Measurements from ENCODE around the gene CPED1.

The CPED1 gene

DNA sequence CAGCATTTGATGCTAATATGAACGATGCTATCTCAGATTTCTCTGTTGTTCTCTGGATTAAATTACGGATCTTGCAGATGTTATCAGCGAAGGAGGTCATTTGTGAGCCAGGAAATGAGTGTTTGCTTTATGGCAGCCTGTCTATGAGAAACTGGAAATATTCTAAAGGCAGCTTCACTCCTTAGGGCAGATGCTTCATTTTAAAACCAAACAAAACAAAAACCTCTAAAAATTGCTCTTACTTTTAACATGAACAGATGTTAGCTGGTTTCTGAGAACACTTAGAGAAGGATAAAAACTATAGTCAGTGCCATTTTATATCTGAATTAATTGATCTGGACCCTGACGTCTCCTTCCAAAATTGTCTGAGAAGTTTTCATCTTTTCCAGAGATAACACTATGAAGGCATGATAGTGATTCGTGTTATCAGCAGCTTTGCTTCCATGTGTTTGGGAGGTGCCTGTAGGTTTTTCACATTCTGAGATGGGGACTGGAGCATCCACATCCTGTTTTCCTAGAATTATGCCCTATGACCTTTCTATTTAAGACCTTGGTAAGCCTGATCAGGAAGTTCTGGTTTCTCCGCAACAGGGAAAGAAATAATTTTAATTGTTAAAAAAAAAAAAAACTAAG lies 53.1 kb downstream of the CPED1 start:
- Histone ChIP-seq H3K36me3 (ENCODE audit: control insufficient read depth, insufficient read depth, low read length) (no peaks in the 10 kb centered on the region), H3K4me1 (ENCODE audit: control insufficient read depth, insufficient read depth, low read length) (no peaks in the 10 kb centered on the region), H3K9ac (ENCODE audit: low read length) (no peak overlapping the region), H3K4me3 (ENCODE audit: low read length) (no peak overlapping the region), H3K9me3 (ENCODE audit: control insufficient read depth, low read length) (no peaks in the 10 kb centered on the region), H3K27me3 (ENCODE audit: control insufficient read depth, insufficient read depth, low read length) (no peaks in the 10 kb centered on the region)

DNA sequence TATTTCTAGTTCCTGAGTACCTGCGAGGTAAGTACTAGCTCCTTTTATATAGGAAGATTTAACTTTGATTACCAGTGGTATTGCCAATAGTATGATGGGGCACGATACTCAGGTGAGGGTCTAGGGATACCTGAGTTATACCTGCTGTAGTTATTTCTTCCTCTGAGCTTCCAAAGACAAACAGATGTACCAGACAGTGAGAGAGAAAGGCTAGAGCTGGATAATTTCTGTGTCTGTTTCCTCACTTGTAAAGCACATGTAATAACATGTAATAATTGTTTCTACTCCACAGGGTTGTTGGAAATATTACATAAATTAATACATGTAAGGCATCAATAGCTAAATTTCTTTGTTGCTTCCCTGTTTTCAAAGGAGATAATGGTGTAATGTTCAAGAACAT lies 53.7 kb downstream of the CPED1 start:
- no peaks in the 10 kb centered on the region for H3K36me3 ChIP-seq (ENCODE audit: control insufficient read depth, insufficient read depth, low read length)
- H3K9me3 ChIP-seq (ENCODE audit: control insufficient read depth, low read length), result no peaks in the 10 kb centered on the region
- no peaks in the 10 kb centered on the region for H3K4me1 ChIP-seq (ENCODE audit: control insufficient read depth, insufficient read depth, low read length)
- H3K4me3 ChIP-seq (ENCODE audit: low read length), result no peak overlapping the region
- no peak overlapping the region for H3K9ac ChIP-seq (ENCODE audit: low read length)
- no peaks in the 10 kb centered on the region for H3K27me3 ChIP-seq (ENCODE audit: control insufficient read depth, insufficient read depth, low read length)

DNA sequence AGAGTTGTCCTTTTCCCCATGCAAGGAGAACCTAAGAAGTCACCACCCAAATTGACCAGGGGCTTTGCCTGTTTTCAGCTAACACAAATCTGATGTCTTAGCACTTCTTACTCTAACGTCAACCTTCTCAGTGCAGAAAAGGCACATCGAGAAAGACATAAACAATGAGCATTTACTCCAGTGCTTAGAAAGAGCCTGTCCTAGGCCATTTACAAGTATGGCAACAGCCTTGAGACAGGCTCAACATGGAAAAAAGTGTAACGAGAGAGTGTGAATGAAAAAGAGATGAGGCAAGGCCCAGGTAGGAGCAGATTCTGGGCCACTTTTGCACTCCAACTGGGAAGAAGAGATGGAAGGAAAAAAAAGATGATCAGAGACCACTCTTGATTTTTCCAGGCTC lies 54.4 kb downstream of the CPED1 start:
- no peaks in the 10 kb centered on the region for H3K4me1 ChIP-seq (ENCODE audit: control insufficient read depth, insufficient read depth, low read length)
- H3K9ac ChIP-seq (ENCODE audit: low read length), result no peak overlapping the region
- H3K36me3 ChIP-seq (ENCODE audit: control insufficient read depth, insufficient read depth, low read length), result no peaks in the 10 kb centered on the region
- H3K9me3 ChIP-seq (ENCODE audit: control insufficient read depth, low read length), result no peaks in the 10 kb centered on the region
- no peaks in the 10 kb centered on the region for H3K27me3 ChIP-seq (ENCODE audit: control insufficient read depth, insufficient read depth, low read length)
- H3K4me3 ChIP-seq (ENCODE audit: low read length), result no peak overlapping the region

DNA sequence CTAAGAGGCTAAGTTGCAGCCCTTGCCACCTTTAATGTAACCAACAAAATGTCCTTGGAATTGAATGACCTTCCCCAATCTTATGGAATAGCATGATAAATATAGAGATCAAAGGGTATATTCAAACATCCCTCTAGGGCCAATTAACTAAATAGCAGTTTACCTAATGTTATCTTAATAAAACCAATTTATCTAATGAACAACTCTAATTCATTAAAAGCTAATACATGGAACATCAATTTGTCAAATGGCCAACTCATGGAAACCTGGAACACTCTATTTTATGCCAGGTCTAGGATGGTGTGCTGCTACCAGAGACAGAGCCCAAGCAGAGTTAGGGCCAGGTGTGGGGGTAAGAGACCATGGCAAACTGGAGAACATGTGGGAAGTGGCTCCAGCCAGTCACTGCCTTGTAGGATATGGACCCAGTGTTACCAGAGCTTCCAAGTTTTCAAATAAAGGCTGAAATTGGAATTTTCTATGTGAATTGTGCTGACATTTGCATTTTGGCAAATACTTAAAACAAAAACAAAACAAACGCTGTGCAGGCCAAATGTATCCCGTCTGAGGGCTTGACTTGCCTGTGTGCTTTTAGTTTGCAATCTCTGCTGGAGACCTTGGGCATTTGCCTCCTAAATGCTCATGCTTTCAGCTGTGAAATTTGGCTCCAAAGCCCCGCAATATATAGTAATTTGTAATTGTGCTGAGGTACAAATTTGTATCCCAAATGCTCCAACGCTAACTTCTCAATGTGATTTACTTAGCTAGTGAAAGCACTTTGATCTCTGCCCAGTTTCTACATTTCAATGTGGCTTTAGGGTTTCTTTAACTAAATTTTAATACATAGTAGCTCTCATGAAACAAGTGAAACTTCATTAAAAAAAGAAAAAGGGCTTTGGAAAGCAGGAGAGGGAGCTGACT lies 55.1 kb downstream of the CPED1 start:
- Histone ChIP-seq H3K9ac (ENCODE audit: low read length) (no peak overlapping the region), H3K27me3 (ENCODE audit: control insufficient read depth, insufficient read depth, low read length) (no peaks in the 10 kb centered on the region), H3K36me3 (ENCODE audit: control insufficient read depth, insufficient read depth, low read length) (no peaks in the 10 kb centered on the region), H3K9me3 (ENCODE audit: control insufficient read depth, low read length) (no peaks in the 10 kb centered on the region), H3K4me3 (ENCODE audit: low read length) (no peak overlapping the region), H3K4me1 (ENCODE audit: control insufficient read depth, insufficient read depth, low read length) (no peaks in the 10 kb centered on the region)

DNA sequence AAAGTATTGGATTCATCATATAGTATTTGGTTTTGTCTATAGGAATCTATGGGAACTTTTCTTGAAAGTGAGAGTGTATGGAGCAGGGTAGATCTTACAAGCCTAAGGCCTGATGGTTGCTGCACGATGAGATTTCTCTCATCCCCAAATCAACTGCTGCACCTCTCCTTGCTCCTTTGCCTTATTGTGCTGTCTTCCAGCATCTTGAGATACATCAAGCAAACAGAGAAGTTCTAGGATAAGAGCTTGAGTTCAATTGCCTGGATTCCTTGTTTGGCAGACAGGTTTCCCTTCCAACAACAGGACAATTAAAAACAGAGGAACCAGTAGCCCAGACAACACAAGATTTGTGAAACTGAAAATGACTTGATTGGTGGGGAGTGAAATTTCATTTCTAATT lies 56.6 kb downstream of the CPED1 start:
- H3K36me3 ChIP-seq (ENCODE audit: control insufficient read depth, insufficient read depth, low read length), result no peaks in the 10 kb centered on the region
- no peaks in the 10 kb centered on the region for H3K4me1 ChIP-seq (ENCODE audit: control insufficient read depth, insufficient read depth, low read length)

DNA sequence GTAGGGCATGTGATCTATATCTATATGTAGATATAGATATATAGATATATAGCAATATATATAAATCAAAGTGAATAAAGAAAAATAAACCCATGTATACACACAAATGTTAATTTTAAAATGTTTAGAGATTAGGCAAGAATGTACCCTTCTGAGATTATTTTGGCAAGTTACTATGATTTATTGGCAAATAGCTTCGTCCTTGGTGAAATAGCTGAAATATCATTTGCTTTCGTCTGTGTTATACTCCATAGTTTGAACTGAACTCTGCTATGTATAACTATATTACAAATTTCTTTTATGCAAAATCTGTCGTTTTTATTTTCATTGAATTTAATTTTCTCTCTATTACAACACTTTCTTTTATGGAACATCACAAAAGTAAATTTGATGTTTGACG lies 57.5 kb downstream of the CPED1 start:
- H3K36me3 ChIP-seq (ENCODE audit: control insufficient read depth, insufficient read depth, low read length), result no peaks in the 10 kb centered on the region

More for the DNA sequence above, 56.6 kb downstream of the CPED1 start:
- no peaks in the 10 kb centered on the region for H3K27me3 ChIP-seq (ENCODE audit: control insufficient read depth, insufficient read depth, low read length)
- H3K9ac ChIP-seq (ENCODE audit: low read length), result no peak overlapping the region
- no peaks in the 10 kb centered on the region for H3K9me3 ChIP-seq (ENCODE audit: control insufficient read depth, low read length)
- no peak overlapping the region for H3K4me3 ChIP-seq (ENCODE audit: low read length)

DNA sequence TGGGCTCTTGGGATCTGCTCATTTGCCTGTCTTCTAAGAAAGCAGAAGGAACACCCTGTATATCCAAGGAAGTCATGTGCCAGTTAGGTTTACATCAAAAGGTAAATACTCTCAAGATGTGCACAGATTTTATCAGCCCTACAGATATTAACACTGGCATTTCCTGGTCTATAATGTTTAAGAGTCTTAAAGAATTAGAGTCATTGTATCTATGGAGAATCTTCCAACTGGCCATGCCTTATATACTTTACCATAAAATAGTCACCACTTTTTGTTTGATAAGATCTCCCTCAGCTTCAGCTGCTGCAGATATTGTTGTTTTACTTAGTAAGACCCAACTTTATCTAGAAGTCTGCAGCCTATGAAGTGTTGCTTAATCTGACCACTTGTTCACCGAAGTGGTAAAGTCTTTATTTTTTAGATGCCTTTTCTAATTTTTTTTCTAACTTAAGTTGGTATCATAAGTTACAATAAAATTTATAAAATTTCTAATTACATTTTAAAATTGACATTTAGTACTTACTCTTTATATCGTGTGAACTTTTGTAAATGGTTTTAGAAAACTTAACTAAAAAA lies 58.5 kb downstream of the CPED1 start:
- no peak overlapping the region for H3K9ac ChIP-seq (ENCODE audit: low read length)
- no peaks in the 10 kb centered on the region for H3K27me3 ChIP-seq (ENCODE audit: control insufficient read depth, insufficient read depth, low read length)
- H3K36me3 ChIP-seq (ENCODE audit: control insufficient read depth, insufficient read depth, low read length), result no peaks in the 10 kb centered on the region
- H3K9me3 ChIP-seq (ENCODE audit: control insufficient read depth, low read length), result no peaks in the 10 kb centered on the region
- H3K4me3 ChIP-seq (ENCODE audit: low read length), result no peak overlapping the region
- H3K4me1 ChIP-seq (ENCODE audit: control insufficient read depth, insufficient read depth, low read length), result no peaks in the 10 kb centered on the region

More for the DNA sequence above, 57.5 kb downstream of the CPED1 start:
- Histone ChIP-seq H3K9me3 (ENCODE audit: control insufficient read depth, low read length) (no peaks in the 10 kb centered on the region), H3K4me3 (ENCODE audit: low read length) (no peak overlapping the region), H3K9ac (ENCODE audit: low read length) (no peak overlapping the region), H3K4me1 (ENCODE audit: control insufficient read depth, insufficient read depth, low read length) (no peaks in the 10 kb centered on the region), H3K27me3 (ENCODE audit: control insufficient read depth, insufficient read depth, low read length) (no peaks in the 10 kb centered on the region)

DNA sequence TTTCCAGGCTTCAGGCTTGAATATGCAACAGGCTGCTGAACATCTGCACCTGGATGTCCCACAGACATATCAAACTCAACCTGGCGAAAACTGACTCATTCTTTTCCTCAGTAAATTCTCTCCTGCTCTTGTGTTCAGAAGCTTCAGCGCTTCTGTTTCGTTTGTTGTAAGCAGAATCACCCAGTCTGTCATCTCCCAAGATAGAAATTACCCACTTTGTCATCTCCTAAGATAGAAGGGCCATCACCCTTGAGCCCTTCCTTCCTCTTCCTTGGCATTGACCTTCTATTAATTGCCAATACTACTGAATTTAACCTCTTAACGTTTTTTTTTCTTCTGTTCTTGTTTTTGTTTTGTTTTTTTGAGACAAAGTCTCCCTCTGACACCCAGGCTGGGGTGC lies 59.7 kb downstream of the CPED1 start:
- Histone ChIP-seq H3K9ac (ENCODE audit: low read length) (no peak overlapping the region), H3K27me3 (ENCODE audit: control insufficient read depth, insufficient read depth, low read length) (no peaks in the 10 kb centered on the region), H3K36me3 (ENCODE audit: control insufficient read depth, insufficient read depth, low read length) (no peaks in the 10 kb centered on the region), H3K9me3 (ENCODE audit: control insufficient read depth, low read length) (no peaks in the 10 kb centered on the region), H3K4me1 (ENCODE audit: control insufficient read depth, insufficient read depth, low read length) (no peaks in the 10 kb centered on the region), H3K4me3 (ENCODE audit: low read length) (no peak overlapping the region)

DNA sequence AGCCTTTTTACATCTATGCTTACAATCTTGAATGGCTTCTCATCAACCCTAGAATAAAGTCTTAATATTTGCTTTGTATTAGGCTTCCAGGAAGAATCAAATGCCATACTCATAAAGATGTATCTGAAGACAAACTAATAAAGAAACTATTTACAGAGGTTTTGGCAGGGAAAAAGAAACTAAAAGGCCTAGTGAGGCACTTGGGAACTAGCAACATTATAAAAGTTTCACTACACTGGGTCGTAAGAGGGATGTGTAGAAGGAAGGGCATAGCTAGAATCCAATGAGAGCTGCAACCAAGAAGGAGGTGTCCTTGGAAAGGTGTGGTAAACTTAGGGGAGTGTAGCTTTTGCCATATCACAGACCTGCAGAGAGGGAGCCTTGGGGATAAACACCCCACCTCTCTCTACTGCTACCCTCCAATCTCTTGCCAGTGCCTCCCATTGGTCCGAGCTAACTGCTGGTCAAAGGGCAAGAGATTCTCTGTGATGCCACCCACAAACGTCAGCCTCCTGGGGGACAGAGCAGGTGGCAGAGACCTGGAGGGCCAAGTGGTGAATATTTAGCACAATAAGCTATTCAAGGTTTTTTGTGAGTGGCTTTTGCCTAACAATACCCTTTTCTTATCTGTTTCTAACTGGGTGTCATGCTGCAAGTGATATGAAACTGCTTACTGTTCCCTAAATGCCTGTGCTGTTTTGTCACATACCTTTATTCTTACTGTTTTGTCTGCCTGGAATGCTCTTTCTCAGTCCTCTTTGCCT lies 60.7 kb downstream of the CPED1 start:
- Histone ChIP-seq H3K4me1 (ENCODE audit: control insufficient read depth, insufficient read depth, low read length) (no peaks in the 10 kb centered on the region), H3K9ac (ENCODE audit: low read length) (no peak overlapping the region), H3K4me3 (ENCODE audit: low read length) (no peak overlapping the region), H3K36me3 (ENCODE audit: control insufficient read depth, insufficient read depth, low read length) (no peaks in the 10 kb centered on the region), H3K9me3 (ENCODE audit: control insufficient read depth, low read length) (no peaks in the 10 kb centered on the region), H3K27me3 (ENCODE audit: control insufficient read depth, insufficient read depth, low read length) (no peaks in the 10 kb centered on the region)

DNA sequence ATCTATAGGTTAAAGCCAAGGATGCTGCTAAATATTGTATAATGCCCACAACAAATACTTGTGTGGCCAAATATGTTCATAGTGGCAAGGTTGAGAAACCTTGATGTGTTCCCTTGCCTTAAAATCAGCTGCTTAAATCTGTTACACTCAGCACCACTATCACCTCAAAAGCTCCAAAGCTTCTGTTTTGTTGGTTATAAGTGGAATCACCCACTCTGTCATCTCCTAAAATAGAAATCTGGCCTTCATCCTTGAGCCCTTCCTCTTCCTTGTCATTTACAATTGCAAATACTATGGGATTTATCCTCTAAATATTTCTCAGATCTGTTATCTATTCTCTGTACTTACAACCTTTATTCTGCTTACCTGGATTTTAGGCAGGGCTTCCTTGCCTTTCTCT lies 61.4 kb downstream of the CPED1 start:
- Histone ChIP-seq H3K9me3 (ENCODE audit: control insufficient read depth, low read length) (no peaks in the 10 kb centered on the region), H3K36me3 (ENCODE audit: control insufficient read depth, insufficient read depth, low read length) (no peaks in the 10 kb centered on the region), H3K4me1 (ENCODE audit: control insufficient read depth, insufficient read depth, low read length) (no peaks in the 10 kb centered on the region)

DNA sequence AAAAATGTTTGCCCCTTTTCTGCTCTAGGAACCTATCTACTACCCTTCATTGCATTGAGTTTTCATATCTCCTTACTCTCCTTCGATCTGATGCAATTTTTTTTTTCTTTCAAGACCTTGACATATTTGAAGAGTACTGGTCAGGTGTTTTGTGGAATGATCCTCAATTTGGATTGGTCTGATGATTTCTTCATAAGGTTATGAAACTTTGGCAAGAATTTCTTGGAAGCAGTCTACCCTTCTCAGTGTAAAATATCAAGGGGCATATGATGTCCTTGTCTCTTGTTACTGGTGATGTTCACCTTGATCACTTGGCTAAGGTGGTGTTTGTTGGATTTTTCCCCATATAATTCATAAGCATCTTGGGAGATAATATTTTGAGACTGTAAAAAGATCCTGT lies 64.7 kb downstream of the CPED1 start:
- no peaks in the 10 kb centered on the region for H3K27me3 ChIP-seq (ENCODE audit: control insufficient read depth, insufficient read depth, low read length)
- no peaks in the 10 kb centered on the region for H3K4me1 ChIP-seq (ENCODE audit: control insufficient read depth, insufficient read depth, low read length)
- H3K9ac ChIP-seq (ENCODE audit: low read length), result no peak overlapping the region
- H3K4me3 ChIP-seq (ENCODE audit: low read length), result no peak overlapping the region
- no peaks in the 10 kb centered on the region for H3K36me3 ChIP-seq (ENCODE audit: control insufficient read depth, insufficient read depth, low read length)
- H3K9me3 ChIP-seq (ENCODE audit: control insufficient read depth, low read length), result no peaks in the 10 kb centered on the region

More for the DNA sequence above, 61.4 kb downstream of the CPED1 start:
- Histone ChIP-seq H3K27me3 (ENCODE audit: control insufficient read depth, insufficient read depth, low read length) (no peaks in the 10 kb centered on the region), H3K9ac (ENCODE audit: low read length) (no peak overlapping the region), H3K4me3 (ENCODE audit: low read length) (no peak overlapping the region)

DNA sequence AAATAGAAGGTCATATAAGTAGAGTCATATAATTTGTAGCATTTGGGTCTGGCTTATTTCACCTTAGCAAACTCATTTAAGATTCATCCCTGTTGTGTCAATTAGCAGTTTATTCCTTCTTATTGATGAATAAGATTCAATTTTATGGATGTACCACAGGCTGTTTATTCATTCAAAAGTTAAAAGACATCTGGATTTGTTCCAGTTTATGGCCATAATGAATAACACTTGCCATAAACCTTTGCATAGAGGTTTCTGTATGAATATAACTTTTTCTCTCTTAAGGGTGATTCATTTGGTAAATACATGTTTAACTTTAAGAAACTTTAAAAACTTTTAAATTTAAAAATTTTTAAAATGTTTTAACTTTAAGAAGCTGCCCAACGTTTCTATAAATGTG lies 66.4 kb downstream of the CPED1 start:
- H3K36me3 ChIP-seq (ENCODE audit: control insufficient read depth, insufficient read depth, low read length), result no peaks in the 10 kb centered on the region
- no peak overlapping the region for H3K9ac ChIP-seq (ENCODE audit: low read length)

More for the DNA sequence above, 66.4 kb downstream of the CPED1 start:
- H3K9me3 ChIP-seq (ENCODE audit: control insufficient read depth, low read length), result no peaks in the 10 kb centered on the region
- no peak overlapping the region for H3K4me3 ChIP-seq (ENCODE audit: low read length)
- no peaks in the 10 kb centered on the region for H3K4me1 ChIP-seq (ENCODE audit: control insufficient read depth, insufficient read depth, low read length)
- no peaks in the 10 kb centered on the region for H3K27me3 ChIP-seq (ENCODE audit: control insufficient read depth, insufficient read depth, low read length)

All from mucosa of stomach (tissue), 1 donor.